Vagina (tissue), 2 donors: Measurements from ENCODE around the gene GIGYF2.

ENCODE experiments used
- POLR2A ChIP-seq, 2 donors: fragments of 450-650 bp; IDR thresholded peaks; one replicate each; pipeline ENCODE4 v1.6.1; 2017; ENCODE audit warnings: antibody characterized with exemption in 2 of 2, mild to moderate bottlenecking in 2 of 2, moderate library complexity in 2 of 2
- TF ChIP-seq, protein P1 (sequence below), 3 experiments: fragments of 450-650 bp in 2 of 3; fragments of 200-600 bp in 1 of 3; sonication (generic) in 1 of 3; IDR thresholded peaks; one replicate each; pipeline ENCODE4 v1.5.1; 2017 to 2019; ENCODE audit warnings: antibody characterized with exemption in 3 of 3, mild to moderate bottlenecking in 2 of 3, moderate library complexity in 2 of 3

DNA sequence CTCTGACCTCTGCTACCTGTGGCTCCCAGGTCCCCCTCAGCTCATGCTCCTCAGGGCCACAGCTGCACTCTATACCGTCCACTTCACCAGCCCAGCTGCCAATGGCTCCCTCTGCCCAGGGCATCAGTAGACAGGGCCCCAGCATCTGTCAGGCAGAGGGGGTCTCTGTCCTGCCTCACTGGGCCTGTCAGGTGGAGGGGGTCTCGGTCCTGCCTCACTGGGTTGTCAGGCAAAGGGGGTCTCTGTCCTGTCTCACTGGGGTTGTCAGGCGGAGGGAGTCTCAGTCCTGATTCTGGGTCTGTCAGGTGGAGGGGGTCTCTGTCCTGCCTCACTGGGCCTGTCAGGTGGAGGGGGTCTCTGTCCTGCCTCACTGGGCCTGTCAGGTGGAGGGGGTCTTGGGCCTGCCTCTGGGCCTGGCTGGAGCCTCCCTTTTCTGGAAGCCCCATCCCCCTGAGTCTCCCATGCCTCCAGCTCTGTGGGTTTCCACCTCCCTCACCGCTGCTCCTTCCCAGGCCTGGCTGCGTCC, 192.8 kb downstream of the GIGYF2 start:
- no peak for TF ChIP-seq POLR2A (IDR thresholded peaks at IDR 0.05)
- TF ChIP-seq, protein P1, sequence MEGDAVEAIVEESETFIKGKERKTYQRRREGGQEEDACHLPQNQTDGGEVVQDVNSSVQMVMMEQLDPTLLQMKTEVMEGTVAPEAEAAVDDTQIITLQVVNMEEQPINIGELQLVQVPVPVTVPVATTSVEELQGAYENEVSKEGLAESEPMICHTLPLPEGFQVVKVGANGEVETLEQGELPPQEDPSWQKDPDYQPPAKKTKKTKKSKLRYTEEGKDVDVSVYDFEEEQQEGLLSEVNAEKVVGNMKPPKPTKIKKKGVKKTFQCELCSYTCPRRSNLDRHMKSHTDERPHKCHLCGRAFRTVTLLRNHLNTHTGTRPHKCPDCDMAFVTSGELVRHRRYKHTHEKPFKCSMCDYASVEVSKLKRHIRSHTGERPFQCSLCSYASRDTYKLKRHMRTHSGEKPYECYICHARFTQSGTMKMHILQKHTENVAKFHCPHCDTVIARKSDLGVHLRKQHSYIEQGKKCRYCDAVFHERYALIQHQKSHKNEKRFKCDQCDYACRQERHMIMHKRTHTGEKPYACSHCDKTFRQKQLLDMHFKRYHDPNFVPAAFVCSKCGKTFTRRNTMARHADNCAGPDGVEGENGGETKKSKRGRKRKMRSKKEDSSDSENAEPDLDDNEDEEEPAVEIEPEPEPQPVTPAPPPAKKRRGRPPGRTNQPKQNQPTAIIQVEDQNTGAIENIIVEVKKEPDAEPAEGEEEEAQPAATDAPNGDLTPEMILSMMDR (IDR thresholded peaks at IDR 0.05) = no peak
